ENCODE results near the gene WWOX.
"Not testable (repeated sequence)": the region's sequence is repeated elsewhere in the genome, so short reads cannot be mapped to it uniquely, and the experiment has no call there.

The WWOX gene

DNA sequence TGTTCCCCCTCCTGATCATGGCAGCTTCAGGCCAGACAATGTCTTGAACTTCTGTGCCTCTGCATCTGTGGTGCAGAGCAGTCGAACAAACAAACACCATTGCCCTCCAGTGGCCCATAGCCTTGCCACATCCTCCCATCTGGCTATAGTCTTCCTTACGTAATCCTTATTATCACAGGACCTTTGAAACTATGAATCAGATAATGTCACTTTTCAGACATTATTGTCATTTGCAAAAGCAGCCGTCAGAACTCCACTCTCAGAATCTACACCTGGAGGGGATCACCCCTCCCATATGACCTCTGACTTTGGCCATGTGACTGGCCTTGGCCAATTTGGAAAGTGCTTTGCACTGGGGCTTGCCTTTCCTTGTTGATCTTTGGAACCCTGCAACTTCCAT is 1113.8 kb downstream of the WWOX start:
- intact Hi-C loops (cut with DNase I; ENCODE audit: low total_unique reads), result no loop called here
- Histone ChIP-seq H3K27ac (no peak overlapping the region), H3K27me3 (no peaks in the 10 kb centered on the region), H3K36me3 (no peaks in the 10 kb centered on the region), H3K9me3 (peaks cover 0 to 15% (median 0%) of the 10 kb centered on the region in 3 donors), H3K4me3 (no peak overlapping the region), H3K4me1 (no peaks in the 10 kb centered on the region)
- DNase-seq, result no peak
- TF ChIP-seq CTCF (IDR thresholded peaks at IDR 0.05), result no peak

DNA sequence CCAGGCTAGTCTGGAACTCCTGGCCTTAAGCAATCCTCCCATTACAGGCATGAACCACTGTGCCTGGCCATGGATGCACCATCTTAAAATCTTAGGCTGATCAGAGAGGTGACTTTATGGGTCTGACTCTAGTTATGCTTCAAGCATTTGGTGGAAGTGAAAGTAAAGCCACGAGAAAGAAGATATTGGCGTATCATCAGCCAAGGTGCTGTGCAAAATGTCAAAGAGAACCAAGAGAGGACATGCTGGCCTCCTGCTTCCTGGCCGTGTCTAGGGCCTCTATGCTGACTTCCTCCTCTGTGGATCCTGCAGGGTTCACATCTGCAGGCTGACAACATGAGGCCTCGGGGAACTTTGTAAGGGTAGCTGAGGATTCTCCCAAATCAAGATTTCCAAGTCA is 1115.8 kb downstream of the WWOX start:
- Histone ChIP-seq H3K36me3 (no peaks in the 10 kb centered on the region), H3K27me3 (no peaks in the 10 kb centered on the region), H3K9me3 (peaks cover 0 to 20% (median 0%) of the 10 kb centered on the region in 3 donors), H3K27ac (no peak overlapping the region), H3K4me3 (no peak overlapping the region), H3K4me1 (no peaks in the 10 kb centered on the region)
- no peak for DNase-seq
- TF ChIP-seq CTCF (IDR thresholded peaks at IDR 0.05), result no peak
- intact Hi-C loops (cut with DNase I; ENCODE audit: low total_unique reads), result no loop called here

DNA sequence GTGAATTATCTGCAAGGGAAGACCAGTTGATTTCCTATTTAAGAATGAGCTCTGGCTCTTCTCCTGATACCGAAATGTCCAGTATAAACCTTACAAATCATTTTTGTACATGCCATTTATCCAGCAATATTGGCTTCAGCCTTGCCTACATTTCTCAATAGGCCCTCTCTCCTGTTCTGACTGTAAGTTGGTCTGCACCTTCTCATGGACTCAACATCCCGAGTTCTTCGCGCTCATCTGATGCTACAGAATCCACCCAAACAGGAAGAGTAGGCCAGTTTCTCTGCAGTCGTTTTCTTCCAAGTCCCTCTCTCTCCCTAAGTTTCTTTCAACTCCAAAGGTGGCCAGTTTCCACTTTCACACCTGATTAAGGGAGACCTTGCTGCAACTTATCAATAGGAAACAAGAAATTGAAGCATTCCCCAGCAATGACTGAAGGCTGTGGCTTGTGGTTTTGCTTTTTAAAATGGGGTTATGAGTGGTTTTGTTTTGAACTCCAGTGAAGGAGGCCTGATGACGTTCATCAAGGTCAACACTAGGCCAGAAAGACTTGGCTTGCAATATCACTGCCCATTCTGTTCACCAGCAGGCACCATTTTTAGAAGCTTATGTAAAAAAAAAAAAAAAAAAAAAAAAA is 1118.0 kb downstream of the WWOX start:
- Histone ChIP-seq H3K36me3 (no peaks in the 10 kb centered on the region), H3K27me3 (no peaks in the 10 kb centered on the region), H3K4me1 (no peaks in the 10 kb centered on the region), H3K4me3 (no peak overlapping the region), H3K9me3 (peaks cover 0 to 22% (median 0%) of the 10 kb centered on the region in 3 donors), H3K27ac (no peak overlapping the region)
- DNase-seq, result no peak
- intact Hi-C loops (cut with DNase I; ENCODE audit: low total_unique reads), result no loop called here
- TF ChIP-seq CTCF (IDR thresholded peaks at IDR 0.05), result no peak

- Histone ChIP-seq H3K27me3 (no peaks in the 10 kb centered on the region), H3K4me1 (no peaks in the 10 kb centered on the region), H3K9me3 (peaks cover 0 to 22% (median 0%) of the 10 kb centered on the region in 3 donors), H3K4me3 (no peak overlapping the region), H3K27ac (no peak overlapping the region), H3K36me3 (no peaks in the 10 kb centered on the region)
- intact Hi-C loops (cut with DNase I; ENCODE audit: low total_unique reads), result no loop called here
- no peak for DNase-seq
- TF ChIP-seq CTCF (IDR thresholded peaks at IDR 0.05), result no peak
Measured at GRCh38 chr16:79218351-79218750, 1118.9 kb downstream of the WWOX start.

- H3K27me3 ChIP-seq; H3K4me1 ChIP-seq; H3K4me3 ChIP-seq; H3K36me3 ChIP-seq; intact Hi-C loops (cut with DNase I; ENCODE audit: low total_unique reads); H3K27ac ChIP-seq; DNase-seq: not testable (repeated sequence)
- peaks cover 0 to 12% (median 4%) of the 10 kb centered on the region in 3 donors for H3K9me3 ChIP-seq
Measured at GRCh38 chr16:79225994-79226393, 1126.5 kb downstream of the WWOX start.

- no peaks in the 10 kb centered on the region for H3K36me3 ChIP-seq
- no peak overlapping the region for H3K27ac ChIP-seq
- H3K4me3 ChIP-seq, result no peak overlapping the region
- H3K27me3 ChIP-seq, result no peaks in the 10 kb centered on the region
- TF ChIP-seq CTCF (IDR thresholded peaks at IDR 0.05), result no peak
- intact Hi-C loops (cut with DNase I; ENCODE audit: low total_unique reads), result no loop called here
- no peak for DNase-seq
- peaks cover 0 to 5% (median 4%) of the 10 kb centered on the region in 3 donors for H3K9me3 ChIP-seq
- H3K4me1 ChIP-seq, result no peaks in the 10 kb centered on the region
Measured at GRCh38 chr16:79229361-79229760, 1129.9 kb downstream of the WWOX start.

- DNase-seq, result not testable (repeated sequence)
Measured at GRCh38 chr16:79245700-79246099, 1146.2 kb downstream of the WWOX start.

More at GRCh38 chr16:79245700-79246099, 1146.2 kb downstream of the WWOX start:
- H3K4me3 ChIP-seq; H3K4me1 ChIP-seq; H3K9me3 ChIP-seq; H3K27me3 ChIP-seq; H3K27ac ChIP-seq; intact Hi-C loops (cut with DNase I; ENCODE audit: low total_unique reads); H3K36me3 ChIP-seq: not testable (repeated sequence)

Measured in tibial artery (tissue), 4 donors.